HG02623 (cell line): Measurements from ENCODE around the gene REEP5.

Experiments used
- ATAC-seq: cut with Tn5 transposase; IDR thresholded peaks from one replicate; pipeline ENCODE4 v1.9.1; 2021; ENCODE audit warnings: moderate library complexity; ENCODE audit not compliant: unreplicated experiment

REEP5 gene

GRCh38 chr5:112848116-112848811 lies 73.8 kb downstream of the REEP5 start:
- ATAC-seq: peak; percentile 99

DNA sequence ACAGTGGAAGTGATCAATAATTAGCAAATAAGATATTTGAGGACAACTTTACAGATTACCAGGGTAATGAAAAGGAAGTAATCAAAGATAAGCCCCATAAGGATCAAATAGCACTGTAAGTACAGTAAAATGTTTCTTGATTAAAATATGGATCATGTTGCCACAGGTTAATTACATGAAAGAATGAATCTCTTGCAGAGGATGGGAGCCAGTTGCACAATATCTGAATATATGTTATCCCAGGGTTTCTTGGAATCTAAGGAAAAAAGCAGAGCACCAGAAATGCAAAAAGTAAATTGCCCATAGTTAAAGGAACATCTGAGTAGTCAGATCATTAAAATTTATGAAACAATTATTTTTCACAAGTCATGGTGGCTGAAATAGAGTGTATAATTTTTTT lies 74.7 kb downstream of the REEP5 start:
- ATAC-seq: no peak

- ATAC-seq: no peak
These were observed 75.5 kb downstream of the REEP5 start for GRCh38 chr5:112846556-112846955.

DNA sequence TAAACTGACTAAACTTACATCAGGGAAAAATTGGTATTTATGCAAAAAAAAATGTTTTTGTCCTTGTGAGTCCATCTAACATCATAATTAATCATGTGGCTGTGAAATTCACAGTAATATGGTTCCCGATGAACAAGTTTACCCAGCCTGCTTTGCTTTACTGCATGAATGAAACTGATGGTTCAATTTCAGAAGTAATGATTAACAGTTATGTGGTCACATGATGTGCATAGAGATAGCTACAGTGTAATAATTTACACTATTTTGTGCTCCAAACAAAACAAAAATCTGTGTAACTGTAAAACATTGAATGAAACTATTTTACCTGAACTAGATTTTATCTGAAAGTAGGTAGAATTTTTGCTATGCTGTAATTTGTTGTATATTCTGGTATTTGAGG lies 77.5 kb downstream of the REEP5 start:
- ATAC-seq: no peak

DNA sequence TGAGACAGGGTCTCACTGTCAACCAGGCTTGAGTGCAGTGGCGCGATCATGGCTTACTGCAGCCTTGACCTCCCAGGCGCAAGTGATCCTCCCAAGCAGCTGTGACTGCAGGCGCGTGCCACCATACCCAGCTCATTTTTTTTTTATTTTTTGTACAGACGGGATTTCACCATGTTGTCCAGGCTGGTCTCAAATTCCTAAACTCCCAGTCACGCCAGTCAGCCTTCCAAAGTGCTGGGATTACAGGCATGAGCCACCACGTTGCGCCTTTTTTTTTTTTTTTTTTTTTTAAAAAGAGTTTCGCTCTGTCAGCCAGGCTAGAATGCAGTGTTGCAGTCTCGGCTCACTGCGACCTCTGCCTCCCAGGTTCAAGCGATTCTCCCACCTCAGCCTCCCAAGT lies 88.1 kb downstream of the REEP5 start:
- ATAC-seq: no peak

GRCh38 chr5:112830378-112830777 lies 91.6 kb downstream of the REEP5 start:
- no peak for ATAC-seq
